GM12878 (cell line): ENCODE data around the gene TBX4. TPM values are rescaled to one million over a fixed set of nuclear protein-coding genes. Genes with fewer than 3 reads are reported as not detected.

Experiments used
- ATAC-seq: fragments of 200-7000 bp; cut with Tn5 transposase; 3 replicates; pipeline ENCODE4 v1.9.1; 2020; ENCODE audit warnings: mild to moderate bottlenecking, moderate library complexity
- BruUV-seq: library from RNA; stranded (reverse); fragments of 400-500 nt; replicated peaks from 2 replicates; lab custom pipeline; 2021; lab: Mats Ljungman, UMichigan
- CTCF ChIA-PET: fragments of 300-600 bp; sonication (Branson Sonifier 250); formaldehyde crosslinking; extraction: SDS; loops from one replicate; lab custom pipeline; 2021; ENCODE audit warnings: inconsistent platforms; lab: Yijun Ruan, JAX
- POLR2A ChIA-PET: fragments of 350-600 bp; formaldehyde crosslinking; extraction: SDS; loops from one replicate; lab custom pipeline; 2021; ENCODE audit warnings: inconsistent platforms; lab: Charles Lee
- RAD21 ChIA-PET: fragments of 300-600 bp; sonication (Branson Sonifier 250); formaldehyde crosslinking; loops from one replicate; lab custom pipeline; 2023; ENCODE audit warnings: antibody characterized with exemption; ENCODE audit not compliant: unreplicated experiment; lab: Charles Lee
- SMC1A ChIA-PET: fragments of 300-600 bp; sonication (Branson Sonifier 250); formaldehyde crosslinking; loops from one replicate; lab custom pipeline; 2023; ENCODE audit not compliant: unreplicated experiment, uncharacterized antibody; lab: Charles Lee
- DNase-seq: peaks from one replicate; pipeline ENCODE4 v3.0.0-alpha.2; 2011; ENCODE audit warnings: low read depth, low spot score
- FAIRE-seq: peaks from 3 replicates; lab custom pipeline; 2011; peaks lifted over from hg19 to GRCh38; lab: Jason Lieb, UNC
- H2AFZ ChIP-seq: 2 replicates; pipeline ENCODE4 v1.6.0; 2011; ENCODE audit warnings: low read depth, low read length, control low read depth; ENCODE audit not compliant: control insufficient read depth
- H3K27ac ChIP-seq: 2 replicates; pipeline ENCODE4 v1.5.1; 2011; ENCODE audit warnings: control low read depth; ENCODE audit not compliant: control insufficient read depth, insufficient read depth
- H3K27me3 ChIP-seq, 2 experiments: replicated peaks in 1 of 2; 2 replicates each; pipeline versions ENCODE4 v1.6.0 to v1.6.1; 2011; ENCODE audit warnings: low read length in 1 of 2; ENCODE audit not compliant: control insufficient read depth in 2 of 2, insufficient read depth in 2 of 2
- H3K36me3 ChIP-seq, 2 experiments: 2 replicates each; pipeline ENCODE4 v1.5.1; 2011; ENCODE audit warnings: low read length in 1 of 2; ENCODE audit not compliant: control insufficient read depth in 2 of 2, insufficient read depth in 2 of 2
- H3K4me1 ChIP-seq: 2 replicates; pipeline ENCODE4 v1.6.1; 2011; ENCODE audit warnings: mild to moderate bottlenecking, low read length, moderate library complexity, mixed read lengths; ENCODE audit not compliant: control insufficient read depth, insufficient read depth
- H3K4me2 ChIP-seq: 2 replicates; pipeline ENCODE4 v1.6.0; 2011; ENCODE audit warnings: control low read depth; ENCODE audit not compliant: control insufficient read depth, insufficient read depth
- H3K4me3 ChIP-seq: fragments of 200-600 bp; sonication (generic); 2 replicates; pipeline ENCODE4 v1.5.1; 2016
- H3K79me2 ChIP-seq: 2 replicates; pipeline ENCODE4 v1.6.0; 2011; ENCODE audit warnings: low read length; ENCODE audit not compliant: control insufficient read depth, insufficient read depth
- H3K9ac ChIP-seq: 2 replicates; pipeline ENCODE4 v1.8.0; 2011; ENCODE audit warnings: low read length, control low read depth, mixed read lengths; ENCODE audit not compliant: control insufficient read depth, insufficient read depth
- H3K9me3 ChIP-seq: replicated peaks from 3 replicates; pipeline ENCODE4 v1.5.1; 2011; ENCODE audit warnings: mild to moderate bottlenecking, low read length; ENCODE audit not compliant: control insufficient read depth, insufficient read depth
- H4K20me1 ChIP-seq: 2 replicates; pipeline ENCODE4 v1.6.0; 2011; ENCODE audit not compliant: control insufficient read depth, insufficient read depth
- BCL3 ChIP-seq: IDR thresholded peaks from 2 replicates; pipeline ENCODE4 v1.6.1; 2011; ENCODE audit warnings: borderline replicate concordance, low read depth, mild to moderate bottlenecking, moderate library complexity, low read length; ENCODE audit not compliant: insufficient read depth, poor library complexity, severe bottlenecking
- CEBPB ChIP-seq, 2 experiments: fragments of 150-350 bp in 1 of 2; IDR thresholded peaks; 2 replicates each; pipeline ENCODE4 v1.6.1; 2012 to 2014; ENCODE audit warnings: low read depth in 2 of 2, low read length in 2 of 2, borderline replicate concordance in 1 of 2, inconsistent platforms in 1 of 2
- GABPA ChIP-seq: IDR thresholded peaks from 2 replicates; pipeline ENCODE4 v1.6.1; 2014; ENCODE audit warnings: antibody characterized with exemption, low read depth, mild to moderate bottlenecking, inconsistent platforms
- NFXL1 ChIP-seq: fragments of 450-650 bp; IDR thresholded peaks from 2 replicates; pipeline ENCODE4 v1.6.1; 2017; ENCODE audit warnings: antibody characterized with exemption, mild to moderate bottlenecking, borderline replicate concordance
- SIN3A ChIP-seq: IDR thresholded peaks from 2 replicates; pipeline ENCODE4 v1.6.1; 2012; ENCODE audit warnings: low read depth, low read length, improper control_type of control experiment
- SMC3 ChIP-seq: IDR thresholded peaks from 2 replicates; pipeline ENCODE4 v1.6.1; 2011; ENCODE audit warnings: low read length, improper control_type of control experiment, borderline replicate concordance
- TARDBP ChIP-seq: IDR thresholded peaks from 2 replicates; pipeline ENCODE4 v1.6.1; 2016; ENCODE audit warnings: borderline replicate concordance
- ZNF207 ChIP-seq: fragments of 450-650 bp; IDR thresholded peaks from 2 replicates; pipeline ENCODE4 v1.6.1; 2014; ENCODE audit warnings: antibody characterized with exemption, mild to moderate bottlenecking, borderline replicate concordance
- ZNF274 ChIP-seq: IDR thresholded peaks from one replicate; pipeline ENCODE4 v1.8.0; 2011; ENCODE audit not compliant: insufficient read length, insufficient read depth
- WGBS: methylation state at CpG from one replicate; pipeline ENCODE4 v1.1.6; 2016; ENCODE audit warnings: low lambda C conversion rate; ENCODE audit not compliant: insufficient replicate concordance, insufficient coverage; ENCODE audit errors: missing lambda C conversion rate; 5-methylcytosine and 5-hydroxymethylcytosine counted together
- in situ Hi-C: fragments of 300-500 bp; cut with MboI; formaldehyde crosslinking; loops from 9 replicates; pipeline ENCODE4 v1.14.3; 2018; ENCODE audit warnings: mixed read lengths
- intact Hi-C: fragments of 100-400 bp; cut with micrococcal nuclease; formaldehyde crosslinking; loops from one replicate; pipeline ENCODE4 v1.14.2; 2022; ENCODE audit not compliant: unreplicated experiment
- polyA plus RNA-seq, 11 experiments: library from polyadenylated mRNA; depleted of rRNA in 4 of 11; unstranded in 6 of 11; stranded (reverse) in 5 of 11; fragments of >200 nt; fragmentation: Nextera tagmentation in 4 of 11; fragmentation: Illumina TruSeq in 1 of 11; extraction: Ambion mirVana in 4 of 11; extraction: Trizol in 1 of 11; gene quantifications; 1 replicate in 1 of 11; 2 replicates in 10 of 11; pipeline versions ENCODE4 v1.2.1 to v1.2.3, GENCODE V29; 2011 to 2016; ENCODE audit warnings: inconsistent platforms in 2 of 11, missing spikeins in 2 of 11, low read depth in 1 of 11
- total RNA-seq, 4 experiments: library from RNA; depleted of rRNA in 3 of 4; stranded (reverse); fragments of >200 nt in 3 of 4; fragmentation: Illumina TruSeq in 1 of 4; extraction: Trizol in 1 of 4; gene quantifications; 2 replicates each; pipeline versions ENCODE4 v1.2.1 to v1.2.3, GENCODE V29; 2013 to 2021

The TBX4 gene
- total and polyA plus RNA-seq, 10 of the 15 experiments (the other 5 are each of a cell fraction or from before 2014, with no cell fraction given), result 0.01 TPM; not detected in 9

GRCh38 chr17:61464130-61464842 lies 12.1 kb downstream of the TBX4 start:
- 58% methylated on average over 21 of the region's 21 CpGs for WGBS
- POLR2A ChIA-PET, result no interaction called here
- Histone ChIP-seq H3K4me1 (no peaks in the 10 kb centered on the region), H2AFZ (no peak overlapping the region), H3K9me3 (no peaks in the 10 kb centered on the region), H3K27ac (no peak overlapping the region), H3K79me2 (no peaks in the 10 kb centered on the region), H3K4me2 (no peak overlapping the region), H3K9ac (no peak overlapping the region), H3K36me3 (no peaks in the 10 kb centered on the region), H3K4me3 (no peak overlapping the region)
- SMC1A ChIA-PET, result no interaction called here
- FAIRE-seq (no peak), DNase-seq (no peak), ATAC-seq (no peak)
- CTCF ChIA-PET, result no interaction called here
- no TSS peak for BruUV-seq
- intact Hi-C loops, result no loop called here
- RAD21 ChIA-PET, result no interaction called here
- no peak for TF ChIP-seq GABPA
- TF ChIP-seq SMC3, result no peak
- TF ChIP-seq CEBPB (IDR thresholded peaks at IDR 0.05; ENCODE audit: borderline replicate concordance in 1 of 2, low read depth in 2 of 2, low read length in 2 of 2), result no peak
- TF ChIP-seq ZNF207, result no peak
- no peak for TF ChIP-seq TARDBP
- TF ChIP-seq, all 136 proteins: peak for 0
- in situ Hi-C loops, result no loop called here
- Histone ChIP-seq H3K27me3 (peaks cover 10 to 11% of the 10 kb centered on the region in 2 experiments), H4K20me1 (no peaks in the 10 kb centered on the region)

DNA sequence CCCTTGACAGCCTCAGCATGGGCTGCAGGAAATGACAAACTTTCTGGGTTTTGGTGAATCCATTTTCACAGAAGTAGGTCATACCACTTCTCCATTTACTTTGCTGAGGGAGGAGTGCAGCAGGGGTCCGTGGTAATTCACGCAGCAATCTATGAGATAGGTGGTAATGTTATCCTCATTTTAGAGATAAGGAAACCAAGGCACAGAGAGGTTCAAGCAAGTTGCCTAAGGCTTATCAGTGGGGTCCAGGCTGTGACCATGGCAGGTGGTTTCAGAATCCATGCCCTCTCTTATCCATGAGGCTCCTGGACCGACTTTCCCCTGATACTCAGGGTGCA lies 12.6 kb downstream of the TBX4 start:
- CTCF ChIA-PET, result no interaction called here

More for the DNA sequence above, 12.6 kb downstream of the TBX4 start:
- WGBS, result 36% methylated on average over 3 of the region's 3 CpGs
- RAD21 ChIA-PET, result no interaction called here
- no peaks in the 10 kb centered on the region for H3K9me3 ChIP-seq
- FAIRE-seq, result no peak
- no peaks in the 10 kb centered on the region for H3K4me1 ChIP-seq
- H3K4me3 ChIP-seq, result no peak overlapping the region
- in situ Hi-C loops (no loop called here), intact Hi-C loops (no loop called here)
- H3K4me2 ChIP-seq, result no peak overlapping the region
- no peak for DNase-seq
- BruUV-seq, result no TSS peak
- ATAC-seq, result no peak
- no peaks in the 10 kb centered on the region for H3K79me2 ChIP-seq
- H3K27ac ChIP-seq, result no peak overlapping the region
- peaks cover 10 to 11% of the 10 kb centered on the region in 2 experiments for H3K27me3 ChIP-seq
- no peak overlapping the region for H3K9ac ChIP-seq
- peak; percentile 63; the same call in 1 of the 2 replicates for TF ChIP-seq NFXL1
- no peak for TF ChIP-seq BCL3
- TF ChIP-seq ZNF274, result no peak
- no peak for TF ChIP-seq SIN3A
- SMC1A ChIA-PET, result no interaction called here
- H4K20me1 ChIP-seq, result no peaks in the 10 kb centered on the region
- H3K36me3 ChIP-seq, result no peaks in the 10 kb centered on the region
- H2AFZ ChIP-seq, result no peak overlapping the region
- POLR2A ChIA-PET, result no interaction called here
